Gastrocnemius medialis (tissue), 4 donors: ENCODE data around the gene SHROOM3. TPM values are rescaled to one million over a fixed set of nuclear protein-coding genes. Genes with fewer than 3 reads are reported as not detected.

Source experiments
- ATAC-seq, 2 donors: fragments of 150-250 bp; one replicate each; pipeline ENCODE4 v1.9.1; 2016
- DNase-seq, 2 donors: peaks; one replicate each; pipeline ENCODE4 v3.0.0-alpha.2; 2019
- H3K27ac ChIP-seq, 4 donors: fragments of 200-600 bp; sonication (generic); 1 replicate in 1 of 4; 2 replicates in 3 of 4; pipeline ENCODE4 v1.5.1; 2016 to 2018; ENCODE audit warnings: mild to moderate bottlenecking in 2 of 4, moderate library complexity in 1 of 4
- H3K27me3 ChIP-seq, 3 donors: fragments of 200-600 bp; sonication (generic) in 2 of 3; 1 replicate in 1 of 3; 2 replicates in 2 of 3; pipeline versions ENCODE4 v1.5.1 to v1.6.0; 2016 to 2019; ENCODE audit warnings: mild to moderate bottlenecking in 1 of 3, moderate library complexity in 1 of 3
- H3K36me3 ChIP-seq, 2 donors: fragments of 200-600 bp; sonication (generic) in 1 of 2; one replicate each; pipeline ENCODE4 v1.5.1; 2017 to 2018
- H3K4me1 ChIP-seq, 2 donors: fragments of 200-600 bp; sonication (generic) in 1 of 2; one replicate each; pipeline ENCODE4 v1.5.1; 2016 to 2017; ENCODE audit warnings: mild to moderate bottlenecking in 2 of 2
- H3K4me3 ChIP-seq, 4 donors: fragments of 200-600 bp; sonication (generic) in 3 of 4; 1 replicate in 1 of 4; 2 replicates in 3 of 4; pipeline ENCODE4 v1.5.1; 2016 to 2019; ENCODE audit warnings: mild to moderate bottlenecking in 2 of 4
- H3K9me3 ChIP-seq, 3 donors: fragments of 200-600 bp; sonication (generic) in 2 of 3; 1 replicate in 1 of 3; 2 replicates in 2 of 3; pipeline ENCODE4 v1.5.1; 2016 to 2019
- POLR2A ChIP-seq, 2 donors: fragments of 450-650 bp; IDR thresholded peaks; one replicate each; pipeline ENCODE4 v1.6.1; 2017; ENCODE audit warnings: antibody characterized with exemption in 2 of 2, mild to moderate bottlenecking in 2 of 2, moderate library complexity in 2 of 2
- in situ Hi-C, 4 donors: fragments of 200-750 bp; cut with MboI; loops; one replicate each; pipeline versions ENCODE4 v1.15.0 to v1.8.0; 2017; ENCODE audit warnings: low sequenced_read_pairs in 4 of 4
- intact Hi-C: fragments of 100-400 bp; cut with DNase I; formaldehyde crosslinking; loops from one replicate; pipeline ENCODE4 v1.15.1; 2023; ENCODE audit warnings: low total_unique reads
- total RNA-seq, 4 donors: library from RNA; depleted of rRNA; stranded (reverse); fragments of >200 nt; gene quantifications; one replicate each; pipeline versions ENCODE4 v1.1.0 to v1.2.3, GENCODE V29; 2016
- TF ChIP-seq, protein P1 (sequence below), 5 experiments: fragments of 450-650 bp in 3 of 5; fragments of 200-600 bp in 2 of 5; sonication (generic) in 2 of 5; IDR thresholded peaks in 4 of 5; conservative IDR thresholded peaks in 1 of 5; 1 replicate in 4 of 5; 2 replicates in 1 of 5; pipeline ENCODE4 v1.5.1; 2016 to 2019; ENCODE audit warnings: antibody characterized with exemption in 5 of 5, mild to moderate bottlenecking in 3 of 5, moderate library complexity in 3 of 5

Gene SHROOM3
- total RNA-seq, 4 donors from 2014 or later = 0.20 to 1.7 (median 0.98) TPM

DNA sequence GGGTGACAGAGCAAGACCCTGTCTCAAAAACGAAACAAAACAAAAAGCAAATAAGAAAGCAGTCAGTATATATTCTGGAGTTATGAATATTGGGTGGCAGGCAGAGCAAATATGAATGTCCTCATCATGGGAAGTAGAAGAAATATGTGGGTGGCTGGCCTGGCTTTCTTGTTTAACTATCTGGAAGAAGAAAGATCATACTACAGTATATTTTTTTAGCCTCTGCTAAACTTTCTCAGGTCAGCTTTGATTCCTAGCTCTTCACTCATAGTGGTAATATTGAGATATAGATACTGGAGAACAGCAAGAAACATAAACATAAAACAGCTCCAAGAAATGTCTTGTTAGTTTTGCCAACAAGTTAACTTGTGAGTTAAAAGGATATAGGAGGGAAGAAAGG, 270.4 kb downstream of the SHROOM3 start:
- Histone ChIP-seq H3K36me3 (no peaks in the 10 kb centered on the region), H3K9me3 (no peaks in the 10 kb centered on the region), H3K27me3 (peaks cover 0 to 4% (median 0%) of the 10 kb centered on the region in 3 donors), H3K4me1 (no peaks in the 10 kb centered on the region), H3K27ac (no peak overlapping the region), H3K4me3 (no peak overlapping the region)
- intact Hi-C loops (no loop called here), in situ Hi-C loops (no loop called here)
- TF ChIP-seq POLR2A (IDR thresholded peaks at IDR 0.05) = no peak
- TF ChIP-seq, protein P1, sequence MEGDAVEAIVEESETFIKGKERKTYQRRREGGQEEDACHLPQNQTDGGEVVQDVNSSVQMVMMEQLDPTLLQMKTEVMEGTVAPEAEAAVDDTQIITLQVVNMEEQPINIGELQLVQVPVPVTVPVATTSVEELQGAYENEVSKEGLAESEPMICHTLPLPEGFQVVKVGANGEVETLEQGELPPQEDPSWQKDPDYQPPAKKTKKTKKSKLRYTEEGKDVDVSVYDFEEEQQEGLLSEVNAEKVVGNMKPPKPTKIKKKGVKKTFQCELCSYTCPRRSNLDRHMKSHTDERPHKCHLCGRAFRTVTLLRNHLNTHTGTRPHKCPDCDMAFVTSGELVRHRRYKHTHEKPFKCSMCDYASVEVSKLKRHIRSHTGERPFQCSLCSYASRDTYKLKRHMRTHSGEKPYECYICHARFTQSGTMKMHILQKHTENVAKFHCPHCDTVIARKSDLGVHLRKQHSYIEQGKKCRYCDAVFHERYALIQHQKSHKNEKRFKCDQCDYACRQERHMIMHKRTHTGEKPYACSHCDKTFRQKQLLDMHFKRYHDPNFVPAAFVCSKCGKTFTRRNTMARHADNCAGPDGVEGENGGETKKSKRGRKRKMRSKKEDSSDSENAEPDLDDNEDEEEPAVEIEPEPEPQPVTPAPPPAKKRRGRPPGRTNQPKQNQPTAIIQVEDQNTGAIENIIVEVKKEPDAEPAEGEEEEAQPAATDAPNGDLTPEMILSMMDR (IDR thresholded peaks at IDR 0.05 in 4 of 5, conservative IDR thresholded peaks at IDR 0.05 in 1 of 5) = no peak
- ATAC-seq = no peak
- no peak for DNase-seq

DNA sequence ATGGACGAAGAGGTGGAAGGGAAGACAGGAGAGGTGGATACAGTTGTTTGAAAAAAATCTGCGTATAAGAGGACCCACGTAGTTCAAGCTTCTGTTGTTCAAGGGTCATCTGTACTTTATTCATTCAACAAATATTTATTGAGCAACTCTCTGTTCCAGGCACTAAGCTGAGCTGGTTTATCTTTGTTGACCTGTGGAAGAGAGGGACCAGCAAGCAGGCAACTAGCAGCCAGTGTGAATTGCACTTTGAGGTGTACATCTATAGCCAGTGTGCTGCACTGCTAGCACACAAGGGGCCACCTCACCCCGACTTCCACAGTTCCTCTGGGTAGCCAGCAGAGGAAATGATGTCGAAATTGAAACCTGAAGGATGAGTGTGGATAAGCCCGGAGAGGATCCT, 271.6 kb downstream of the SHROOM3 start:
- in situ Hi-C loops = no loop called here
- no peaks in the 10 kb centered on the region for H3K9me3 ChIP-seq
- no peaks in the 10 kb centered on the region for H3K36me3 ChIP-seq
- DNase-seq = no peak
- no peak for TF ChIP-seq POLR2A (IDR thresholded peaks at IDR 0.05)
- TF ChIP-seq, protein P1 (IDR thresholded peaks at IDR 0.05 in 4 of 5, conservative IDR thresholded peaks at IDR 0.05 in 1 of 5) = no peak
- peaks cover 0 to 4% (median 0%) of the 10 kb centered on the region in 3 donors for H3K27me3 ChIP-seq
- ATAC-seq = no peak
- intact Hi-C loops = no loop called here
- H3K4me1 ChIP-seq = no peaks in the 10 kb centered on the region
- no peak overlapping the region for H3K4me3 ChIP-seq
- H3K27ac ChIP-seq = no peak overlapping the region

DNA sequence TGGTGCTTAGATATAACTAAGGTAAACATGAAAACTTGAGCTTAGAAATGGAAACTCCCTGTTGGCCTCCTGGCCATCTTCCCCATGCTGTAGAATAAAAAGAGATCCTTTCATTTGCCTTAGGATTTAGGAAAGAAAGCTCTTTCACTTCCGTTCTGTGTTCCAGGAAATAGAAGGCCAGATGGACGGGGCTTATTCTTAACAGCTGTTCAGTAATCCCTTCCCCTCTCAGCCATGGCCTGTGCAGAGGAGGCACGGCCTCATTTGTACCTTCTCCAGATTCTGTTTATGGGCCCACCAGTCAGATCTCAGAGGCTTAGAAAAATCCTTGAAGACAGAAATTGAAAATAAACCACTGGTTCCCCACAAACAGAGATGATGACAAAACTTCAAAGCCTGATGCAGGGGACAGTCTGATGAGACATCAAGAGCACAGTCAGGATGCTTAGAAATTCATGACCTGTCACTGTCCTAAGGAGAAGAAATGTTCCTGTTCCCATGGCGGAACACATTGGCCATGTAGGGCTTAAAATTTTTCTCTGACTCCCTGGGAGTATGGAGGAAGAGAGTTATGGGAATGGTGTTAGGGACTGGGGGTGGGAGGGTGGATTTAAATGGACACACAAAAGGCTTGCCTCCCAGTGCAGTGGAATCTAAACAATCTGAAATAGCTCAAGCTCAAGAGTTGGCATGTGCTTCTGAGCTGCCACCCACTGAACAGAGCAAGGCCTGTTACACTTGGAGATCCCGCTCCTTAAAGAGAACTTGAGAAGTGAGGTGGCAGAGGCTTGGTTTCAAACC, 274.1 kb downstream of the SHROOM3 start:
- H3K9me3 ChIP-seq = no peaks in the 10 kb centered on the region
- intact Hi-C loops = no loop called here
- no peaks in the 10 kb centered on the region for H3K4me1 ChIP-seq
- H3K27ac ChIP-seq = no peak overlapping the region
- no peak for TF ChIP-seq POLR2A (IDR thresholded peaks at IDR 0.05)
- TF ChIP-seq, protein P1 (IDR thresholded peaks at IDR 0.05 in 4 of 5, conservative IDR thresholded peaks at IDR 0.05 in 1 of 5) = no peak
- ATAC-seq = no peak
- no peaks in the 10 kb centered on the region for H3K36me3 ChIP-seq
- in situ Hi-C loops = no loop called here
- H3K27me3 ChIP-seq = peaks cover 0 to 4% (median 0%) of the 10 kb centered on the region in 3 donors
- no peak for DNase-seq
- no peak overlapping the region for H3K4me3 ChIP-seq

DNA sequence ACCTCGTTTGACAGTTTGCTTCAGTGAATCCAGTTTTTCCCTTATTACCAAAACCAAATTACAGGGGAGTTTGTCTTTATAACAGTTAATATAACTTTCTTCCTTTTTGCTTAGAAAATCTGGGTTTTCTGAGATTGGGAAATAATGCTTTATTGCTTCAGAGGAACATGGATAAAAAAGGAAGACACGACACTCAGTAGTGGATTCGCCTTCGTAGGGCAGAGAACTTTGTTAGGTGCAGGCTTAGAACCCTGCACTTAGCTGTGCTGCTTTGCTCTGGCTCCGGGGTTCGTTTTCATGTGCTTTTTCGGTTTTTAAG, 274.7 kb downstream of the SHROOM3 start:
- TF ChIP-seq, protein P1 (IDR thresholded peaks at IDR 0.05 in 4 of 5, conservative IDR thresholded peaks at IDR 0.05 in 1 of 5) = no peak
- H3K27ac ChIP-seq = no peak overlapping the region
- peaks cover 0 to 4% (median 0%) of the 10 kb centered on the region in 3 donors for H3K27me3 ChIP-seq
- no peaks in the 10 kb centered on the region for H3K4me1 ChIP-seq
- no peak overlapping the region for H3K4me3 ChIP-seq
- no peaks in the 10 kb centered on the region for H3K36me3 ChIP-seq
- H3K9me3 ChIP-seq = no peaks in the 10 kb centered on the region
- intact Hi-C loops = no loop called here
- in situ Hi-C loops = no loop called here
- ATAC-seq (no peak), DNase-seq (no peak)

DNA sequence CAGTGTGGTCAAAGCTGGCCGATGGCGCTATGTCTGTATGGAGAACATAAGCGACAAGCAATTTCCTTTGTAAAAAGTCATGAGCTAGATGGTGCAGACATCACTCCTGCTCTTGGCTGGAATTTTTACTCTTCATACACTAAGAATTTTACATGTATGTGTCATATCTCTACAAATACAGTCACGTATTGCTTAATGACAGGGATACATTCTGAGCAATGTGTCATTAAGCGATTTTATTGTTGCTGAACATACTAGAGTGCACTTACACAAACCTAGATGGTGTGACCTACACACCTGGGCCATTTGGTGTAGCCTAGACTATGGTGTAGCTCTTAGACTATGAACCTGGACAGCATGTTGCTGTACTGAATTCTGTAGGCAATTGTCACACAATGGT, 277.5 kb downstream of the SHROOM3 start:
- no peaks in the 10 kb centered on the region for H3K9me3 ChIP-seq
- H3K36me3 ChIP-seq = no peaks in the 10 kb centered on the region
- no peak overlapping the region for H3K27ac ChIP-seq
- H3K4me1 ChIP-seq = no peaks in the 10 kb centered on the region
- H3K27me3 ChIP-seq = no peaks in the 10 kb centered on the region
- H3K4me3 ChIP-seq = no peak overlapping the region
- intact Hi-C loops (no loop called here), in situ Hi-C loops (no loop called here)
- no peak for TF ChIP-seq POLR2A (IDR thresholded peaks at IDR 0.05)
- TF ChIP-seq, protein P1 (IDR thresholded peaks at IDR 0.05 in 4 of 5, conservative IDR thresholded peaks at IDR 0.05 in 1 of 5) = no peak
- ATAC-seq (no peak), DNase-seq (no peak)
